ENCODE data around the gene NUPR2. TPM values are rescaled to one million over a fixed set of nuclear protein-coding genes. Genes with fewer than 3 reads are reported as not detected.

The NUPR2 gene
- total and polyA plus RNA-seq, 2 of the 8 experiments (the other 6 are each of a cell fraction or from before 2014, with no cell fraction given): not detected

DNA sequence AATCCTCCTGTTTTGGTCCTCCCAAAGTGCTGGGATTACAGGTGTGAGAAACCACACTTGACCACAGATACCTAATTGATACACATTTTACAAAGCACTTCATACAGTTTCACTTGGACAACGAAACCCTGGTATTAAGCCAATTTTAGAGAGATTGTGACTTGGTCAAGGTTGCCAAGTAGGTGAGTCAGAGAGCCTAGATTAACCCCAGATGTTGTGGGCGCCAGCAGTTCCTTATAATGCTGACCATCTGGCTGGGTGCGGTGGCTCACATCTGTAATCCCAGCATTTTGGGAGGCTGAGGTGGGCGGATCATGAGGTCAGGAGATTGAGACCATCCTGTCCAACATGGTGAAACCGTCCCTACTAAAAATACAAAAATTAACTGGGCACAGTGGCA lies 18.5 kb downstream of the NUPR2 start:
- no peak for TF ChIP-seq ASH2L (IDR thresholded peaks at IDR 0.05; ENCODE audit: low read length)
- TF ChIP-seq, protein P1, sequence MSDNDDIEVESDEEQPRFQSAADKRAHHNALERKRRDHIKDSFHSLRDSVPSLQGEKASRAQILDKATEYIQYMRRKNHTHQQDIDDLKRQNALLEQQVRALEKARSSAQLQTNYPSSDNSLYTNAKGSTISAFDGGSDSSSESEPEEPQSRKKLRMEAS (IDR thresholded peaks at IDR 0.05): no peak
- TF ChIP-seq NANOG (IDR thresholded peaks at IDR 0.05; ENCODE audit: insufficient read depth, low read depth, low read length, poor library complexity, severe bottlenecking): no peak
- TF ChIP-seq SUZ12 (IDR thresholded peaks at IDR 0.05; ENCODE audit: low read length): no peak
- Histone ChIP-seq H2AFZ (ENCODE audit: low read length) (no peak overlapping the region), H3K9ac (replicated peaks in 1 of 4; ENCODE audit: extremely low read depth in 1 of 4, low read depth in 3 of 4, low read length in 3 of 4) (no peak overlapping the region), H3K79me2 (ENCODE audit: control insufficient read depth in 1 of 2, insufficient read depth in 2 of 2, low read length in 2 of 2) (no peaks in the 10 kb centered on the region), H2AK5ac (ENCODE audit: low read depth, low read length) (no peak overlapping the region), H3K79me1 (ENCODE audit: low read depth, low read length) (no peaks in the 10 kb centered on the region), H3K23ac (ENCODE audit: insufficient read length) (no peak overlapping the region), H3K27me3 (replicated peaks in 1 of 4; ENCODE audit: control insufficient read depth in 3 of 4, extremely low read depth in 1 of 4, insufficient read depth in 3 of 4, low read length in 3 of 4) (no peaks in the 10 kb centered on the region), H3K14ac (ENCODE audit: insufficient read length) (no peak overlapping the region), H4K8ac (ENCODE audit: extremely low read depth, insufficient read depth, low read length) (no peak overlapping the region), H3K4ac (replicated peaks; ENCODE audit: insufficient read length, low read depth, low read length) (no peak overlapping the region), H2BK5ac (ENCODE audit: low read depth, low read length) (no peak overlapping the region), H2BK12ac (ENCODE audit: low read depth, low read length) (no peak overlapping the region), H3K36me3 (ENCODE audit: control insufficient read depth in 2 of 4, insufficient read depth in 4 of 4, low read length in 3 of 4) (peaks cover 0 to 22% (median 8%) of the 10 kb centered on the region in 4 experiments; a peak in 5 of 8 replicates), H2BK15ac (ENCODE audit: low read length) (no peak overlapping the region), H4K20me1 (replicated peaks in 1 of 2; ENCODE audit: control insufficient read depth in 1 of 2, insufficient read depth in 2 of 2, low read length in 2 of 2) (no peaks in the 10 kb centered on the region), H3K56ac (replicated peaks; ENCODE audit: insufficient read length, low read depth, low read length) (no peak overlapping the region), H3K23me2 (ENCODE audit: low read depth, low read length) (no peaks in the 10 kb centered on the region), H3K4me2 (ENCODE audit: insufficient read depth in 1 of 2, low read depth in 2 of 2, low read length in 2 of 2) (no peak overlapping the region), H3K9me3 (ENCODE audit: insufficient read depth in 2 of 2, low read depth in 1 of 2, low read length in 1 of 2) (peaks cover 0 to 7% of the 10 kb centered on the region in 2 experiments; a peak in 2 of 4 replicates), H2BK120ac (replicated peaks; ENCODE audit: low read depth, low read length) (no peak overlapping the region), H4K5ac (ENCODE audit: insufficient read length, low read depth, low read length) (no peak overlapping the region), H2BK20ac (ENCODE audit: low read length) (no peak overlapping the region), H3K18ac (ENCODE audit: extremely low read depth, low read length) (no peak overlapping the region), H3K27ac (ENCODE audit: low read depth, low read length) (no peak overlapping the region), H4K91ac (replicated peaks; ENCODE audit: insufficient read length, low read length) (no peak overlapping the region), H3K4me1 (replicated peaks in 1 of 4; ENCODE audit: control insufficient read depth in 3 of 4, insufficient read depth in 4 of 4, low read length in 3 of 4) (no peaks in the 10 kb centered on the region), H3K4me3 (ENCODE audit: extremely low read depth in 1 of 4, insufficient read depth in 2 of 4, low read depth in 3 of 4, low read length in 4 of 4) (no peak overlapping the region)
- no peak for FAIRE-seq
- ChIA-PET CTCF (ENCODE audit: partially characterized antibody) (interaction anchor here (0.6 kb wide), 1 partner anchor 23 kb away, joined by 3 read pairs; no protein-coding TSS in a partner anchor), POLR2A (ENCODE audit: partially characterized antibody) (no interaction called here)
- no peak for DNase-seq (ENCODE audit: low read depth in 1 of 2, low spot score in 2 of 2)
- WGBS, 2 experiments (ENCODE audit: extremely low coverage in 1 of 2, insufficient coverage in 1 of 2, insufficient read length in 1 of 2, insufficient replicate concordance in 2 of 2, low coverage in 1 of 2, low lambda C conversion rate in 2 of 2, missing lambda C conversion rate in 1 of 2): 91% methylated on average over 5 of the region's 5 CpGs; no CpG with 5 or more reads in 1 of the 2 experiments

Measured in H1 (cell line).